ENCODE data around the gene RGS7.
"Not testable (repeated sequence)": the region's sequence is repeated elsewhere in the genome, so short reads cannot be mapped to it uniquely, and the experiment has no call there.

The RGS7 gene

GRCh38 chr1:240763771-240764170, 593.2 kb downstream of the RGS7 start:
- no peak for DNase-seq

- not testable (repeated sequence) for DNase-seq
These were observed 593.9 kb downstream of the RGS7 start for GRCh38 chr1:240763095-240763494.

DNA sequence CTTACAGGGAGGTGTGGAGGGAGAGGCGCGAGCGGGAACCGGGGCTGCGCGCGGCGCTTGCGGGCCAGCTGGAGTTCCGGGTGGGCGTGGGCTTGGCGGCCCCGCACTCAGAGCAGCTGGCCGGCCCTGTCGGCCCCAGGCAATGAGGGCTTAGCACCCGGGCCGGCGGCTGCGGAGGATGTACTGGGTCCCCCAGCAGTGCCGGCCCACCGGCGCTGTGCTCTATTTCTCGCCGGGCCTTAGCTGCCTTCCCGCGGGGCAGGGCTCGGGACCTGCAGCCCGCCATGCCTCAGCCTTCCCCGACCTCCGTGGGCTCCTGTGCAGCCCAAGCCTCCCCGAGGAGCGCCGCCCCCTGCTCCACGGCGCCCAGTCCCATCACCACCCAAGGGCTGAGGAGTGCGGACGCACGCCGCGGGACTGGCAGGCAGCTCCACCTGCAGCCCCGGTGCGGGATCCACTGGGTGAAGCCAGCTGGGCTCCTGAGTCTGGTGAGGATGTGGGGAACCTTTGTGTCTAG, 594.5 kb downstream of the RGS7 start:
- DNase-seq: not testable (repeated sequence)

DNA sequence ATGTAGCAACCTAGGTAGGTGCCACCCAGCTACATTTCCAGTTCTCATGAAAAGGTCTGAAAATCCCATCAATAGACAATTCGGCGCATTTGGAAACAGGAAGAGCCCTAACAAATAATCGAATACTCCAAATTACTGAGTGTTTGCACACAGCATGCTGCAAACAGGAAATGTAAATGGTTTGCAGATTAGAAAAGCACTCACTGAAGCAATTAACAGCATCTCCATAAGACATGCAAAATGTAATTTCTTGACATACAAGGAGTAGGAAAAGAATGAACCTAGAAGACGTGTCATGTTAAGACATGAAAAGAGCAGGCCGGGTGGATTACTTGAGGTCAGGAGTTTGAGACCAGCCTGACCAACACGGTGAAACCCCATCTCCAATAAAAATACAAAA, 598.2 kb downstream of the RGS7 start:
- DNase-seq: not testable (repeated sequence)

GRCh38 chr1:240758296-240758695, 598.7 kb downstream of the RGS7 start:
- no peak for DNase-seq

GRCh38 chr1:240747907-240748306, 609.1 kb downstream of the RGS7 start:
- DNase-seq: no peak

- DNase-seq: no peak
These were observed 613.3 kb downstream of the RGS7 start for GRCh38 chr1:240743705-240744104.

DNA sequence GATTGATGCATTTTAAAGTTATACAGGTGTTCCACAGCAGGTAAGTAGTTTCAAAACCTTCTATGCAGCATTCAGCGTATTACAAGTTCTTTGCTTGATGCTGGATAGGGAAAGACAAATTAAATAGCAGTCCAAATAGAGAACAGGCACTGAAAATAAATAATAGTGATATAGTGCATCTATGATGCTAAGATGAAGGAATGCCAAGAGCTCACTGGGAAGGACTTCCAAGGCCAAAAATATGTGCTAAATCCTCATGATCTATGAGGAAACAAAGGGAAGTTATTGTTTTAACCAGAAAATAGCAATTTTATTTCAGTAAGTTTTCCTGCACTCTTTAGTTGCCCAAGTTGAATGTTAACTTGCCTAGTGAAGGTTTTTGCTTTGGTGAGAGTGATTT, 617.3 kb downstream of the RGS7 start:
- DNase-seq: no peak

GRCh38 chr1:240739139-240739538, 617.9 kb downstream of the RGS7 start:
- no peak for DNase-seq

DNA sequence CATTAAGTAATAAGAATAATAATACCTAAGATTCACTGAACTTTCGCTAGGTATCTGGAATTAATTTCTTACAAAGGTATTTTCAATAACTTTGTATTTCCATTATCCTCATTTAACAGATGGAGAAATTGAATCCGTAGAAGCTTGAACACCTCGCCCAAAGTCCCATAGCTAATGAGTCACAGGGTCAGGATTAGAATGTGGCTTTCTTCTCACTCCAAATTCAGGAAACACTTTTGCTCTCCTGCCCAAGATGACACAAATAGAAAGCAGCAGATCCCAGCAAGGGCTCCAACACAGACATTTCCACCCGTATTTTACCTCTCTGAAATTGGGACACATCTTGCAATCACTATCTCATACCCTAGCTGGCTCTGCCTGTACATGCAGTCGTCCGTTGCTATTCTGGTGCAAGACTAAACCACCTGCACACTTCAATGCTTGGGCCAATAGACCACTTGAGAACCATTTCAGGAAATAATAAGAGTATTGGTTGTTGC, 619.2 kb downstream of the RGS7 start:
- DNase-seq: no peak

DNA sequence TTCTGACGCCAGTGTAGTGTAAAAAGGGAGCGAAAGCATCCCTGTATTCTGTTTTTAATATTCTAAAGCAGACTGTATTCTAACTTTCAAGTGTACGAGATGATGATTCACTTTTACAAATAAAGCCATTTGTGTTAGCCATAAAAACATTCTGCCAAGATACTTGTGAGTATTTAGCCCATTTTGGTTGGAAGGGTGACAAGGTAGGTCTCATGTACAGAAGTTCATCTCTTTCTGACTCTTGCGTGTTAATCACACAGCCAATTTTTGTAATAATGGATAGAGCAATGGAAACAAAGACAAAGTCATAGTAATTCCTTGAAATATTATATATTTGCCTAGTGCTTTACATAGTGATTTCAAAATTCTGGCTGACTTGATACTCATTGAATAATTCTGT, 619.7 kb downstream of the RGS7 start:
- no peak for DNase-seq

GRCh38 chr1:240734705-240735104, 622.3 kb downstream of the RGS7 start:
- not testable (repeated sequence) for DNase-seq

- DNase-seq: no peak
These were observed 623.0 kb downstream of the RGS7 start for GRCh38 chr1:240734001-240734400.

- no peak for DNase-seq
These were observed 624.6 kb downstream of the RGS7 start for GRCh38 chr1:240732390-240732789.
